Keratinocyte (primary cell): Measurements from ENCODE around the gene SSX2IP. TPM values are rescaled to one million over a fixed set of nuclear protein-coding genes. Genes with fewer than 3 reads are reported as not detected.

Source experiments
- DNase-seq: peaks from one replicate; pipeline ENCODE4 v3.0.0-alpha.2; 2011; ENCODE audit warnings: low read depth, missing footprints, low spot score
- FAIRE-seq: peaks from 2 replicates; lab custom pipeline; 2011; peaks lifted over from hg19 to GRCh38; lab: Jason Lieb, UNC
- H2AFZ ChIP-seq: 2 replicates; pipeline ENCODE4 v1.6.0; 2012; ENCODE audit warnings: low read length, control low read depth, inconsistent platforms; ENCODE audit not compliant: control insufficient read depth
- H3K27ac ChIP-seq: 2 replicates; pipeline ENCODE4 v1.5.1; 2011; ENCODE audit warnings: low read length; ENCODE audit not compliant: control insufficient read depth, insufficient read depth
- H3K27me3 ChIP-seq: 3 replicates; pipeline ENCODE4 v1.6.0; 2011; ENCODE audit warnings: low read length; ENCODE audit not compliant: control insufficient read depth, insufficient read depth; ENCODE audit errors: extremely low read depth
- H3K36me3 ChIP-seq, 2 experiments: 2 replicates in 1 of 2; 3 replicates in 1 of 2; pipeline ENCODE4 v1.5.1; 2011; ENCODE audit warnings: low read length in 2 of 2, mild to moderate bottlenecking in 1 of 2; ENCODE audit not compliant: control insufficient read depth in 2 of 2, insufficient read depth in 2 of 2; ENCODE audit errors: extremely low read depth in 1 of 2
- H3K4me1 ChIP-seq: 3 replicates; pipeline ENCODE4 v1.5.1; 2011; ENCODE audit warnings: low read length; ENCODE audit not compliant: control insufficient read depth, insufficient read depth; ENCODE audit errors: extremely low read depth
- H3K4me2 ChIP-seq: 3 replicates; pipeline ENCODE4 v1.6.0; 2011; ENCODE audit warnings: low read depth, low read length; ENCODE audit not compliant: control insufficient read depth, insufficient read depth; ENCODE audit errors: extremely low read depth
- H3K4me3 ChIP-seq, 3 experiments: fragments of 200-600 bp in 1 of 3; sonication (generic) in 1 of 3; 2 replicates in 2 of 3; 3 replicates in 1 of 3; pipeline ENCODE4 v1.5.1; 2011 to 2016; ENCODE audit warnings: low read length in 3 of 3, mild to moderate bottlenecking in 3 of 3, control low read depth in 2 of 3, inconsistent platforms in 1 of 3, low read depth in 1 of 3, mixed read lengths in 1 of 3, mixed run types in 1 of 3, moderate library complexity in 1 of 3; ENCODE audit not compliant: control insufficient read depth in 2 of 3, insufficient read depth in 2 of 3; ENCODE audit errors: extremely low read depth in 1 of 3
- H3K79me2 ChIP-seq: 2 replicates; pipeline ENCODE4 v1.6.0; 2012; ENCODE audit warnings: low read length; ENCODE audit not compliant: control insufficient read depth, insufficient read depth
- H3K9ac ChIP-seq: 3 replicates; pipeline ENCODE4 v1.6.0; 2011; ENCODE audit warnings: low read length; ENCODE audit not compliant: control insufficient read depth, insufficient read depth; ENCODE audit errors: extremely low read depth
- H3K9me1 ChIP-seq: 3 replicates; pipeline ENCODE4 v1.6.0; 2011; ENCODE audit warnings: low read length; ENCODE audit not compliant: control insufficient read depth, insufficient read depth; ENCODE audit errors: extremely low read depth
- H3K9me3 ChIP-seq: 2 replicates; pipeline ENCODE4 v1.5.1; 2012; ENCODE audit warnings: low read depth, low read length; ENCODE audit not compliant: control insufficient read depth
- H4K20me1 ChIP-seq: 3 replicates; pipeline ENCODE4 v1.6.0; 2011; ENCODE audit warnings: low read length; ENCODE audit not compliant: control insufficient read depth, insufficient read depth; ENCODE audit errors: extremely low read depth
- EZH2 ChIP-seq: IDR thresholded peaks from one replicate; pipeline ENCODE4 v1.6.1; 2012; ENCODE audit warnings: inconsistent platforms, mild to moderate bottlenecking, low read length, moderate library complexity
- dilution Hi-C: fragments of 300-500 bp; cut with MboI; formaldehyde crosslinking; loops from one replicate; pipeline ENCODE4 v1.7.0; 2020; ENCODE audit warnings: low sequenced_read_pairs; ENCODE audit not compliant: extremely low pct_ligation_motif_present
- polyA plus RNA-seq, 5 experiments: library from polyadenylated mRNA; depleted of rRNA in 3 of 5; stranded (reverse) in 3 of 5; stranded (forward) in 1 of 5; unstranded in 1 of 5; fragments of >200 nt; gene quantifications; 1 replicate in 1 of 5; 2 replicates in 3 of 5; 3 replicates in 1 of 5; pipeline versions ENCODE4 v1.2.1 to v1.2.3, GENCODE V29; 2011 to 2012; ENCODE audit warnings: missing spikeins in 2 of 5, low read depth in 1 of 5, low replicate concordance in 1 of 5
- TF ChIP-seq, protein P1 (sequence below), 3 experiments: IDR thresholded peaks in 1 of 3; conservative IDR thresholded peaks in 1 of 3; optimal IDR thresholded peaks in 1 of 3; 2 replicates in 2 of 3; 3 replicates in 1 of 3; pipeline versions ENCODE3 to v1.5.1; 2011; ENCODE audit warnings: low read length in 3 of 3, mild to moderate bottlenecking in 3 of 3, moderate library complexity in 2 of 3, control low read depth in 1 of 3, inconsistent platforms in 1 of 3; ENCODE audit not compliant: insufficient read depth in 2 of 3; ENCODE audit errors: extremely low read depth in 1 of 3

The SSX2IP gene
- polyA plus RNA-seq, 1 donor (not counting 4 experiments of a cell fraction or from before 2014, with no cell fraction given) = 13.0 TPM

DNA sequence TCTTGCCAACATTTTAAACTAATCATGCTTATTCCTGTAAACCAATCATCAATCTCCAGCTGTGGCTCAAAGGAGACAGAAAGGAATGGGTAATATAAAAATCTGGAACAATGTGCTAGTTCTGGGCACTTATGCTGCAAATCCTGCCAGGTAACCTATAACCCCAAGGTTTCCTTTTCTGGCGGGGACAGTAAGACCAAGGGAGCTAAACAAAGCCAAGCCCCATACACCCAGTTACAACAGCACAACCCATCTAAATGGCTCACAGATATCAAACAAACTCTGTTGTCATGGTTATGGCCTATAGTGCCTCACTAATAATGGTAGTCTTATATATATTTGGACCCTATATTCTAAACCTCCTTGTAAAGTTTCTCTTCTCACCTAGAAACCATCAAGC is 79.2 kb downstream of the SSX2IP start:
- Histone ChIP-seq H3K9me3 (no peaks in the 10 kb centered on the region), H3K27ac (no peak overlapping the region), H3K9me1 (no peaks in the 10 kb centered on the region), H3K36me3 (no peaks in the 10 kb centered on the region), H3K79me2 (no peaks in the 10 kb centered on the region), H4K20me1 (no peaks in the 10 kb centered on the region), H3K4me1 (no peaks in the 10 kb centered on the region), H2AFZ (no peak overlapping the region), H3K4me2 (no peak overlapping the region), H3K27me3 (no peaks in the 10 kb centered on the region), H3K4me3 (no peak overlapping the region), H3K9ac (no peak overlapping the region)
- no peak for TF ChIP-seq EZH2
- TF ChIP-seq, protein P1, sequence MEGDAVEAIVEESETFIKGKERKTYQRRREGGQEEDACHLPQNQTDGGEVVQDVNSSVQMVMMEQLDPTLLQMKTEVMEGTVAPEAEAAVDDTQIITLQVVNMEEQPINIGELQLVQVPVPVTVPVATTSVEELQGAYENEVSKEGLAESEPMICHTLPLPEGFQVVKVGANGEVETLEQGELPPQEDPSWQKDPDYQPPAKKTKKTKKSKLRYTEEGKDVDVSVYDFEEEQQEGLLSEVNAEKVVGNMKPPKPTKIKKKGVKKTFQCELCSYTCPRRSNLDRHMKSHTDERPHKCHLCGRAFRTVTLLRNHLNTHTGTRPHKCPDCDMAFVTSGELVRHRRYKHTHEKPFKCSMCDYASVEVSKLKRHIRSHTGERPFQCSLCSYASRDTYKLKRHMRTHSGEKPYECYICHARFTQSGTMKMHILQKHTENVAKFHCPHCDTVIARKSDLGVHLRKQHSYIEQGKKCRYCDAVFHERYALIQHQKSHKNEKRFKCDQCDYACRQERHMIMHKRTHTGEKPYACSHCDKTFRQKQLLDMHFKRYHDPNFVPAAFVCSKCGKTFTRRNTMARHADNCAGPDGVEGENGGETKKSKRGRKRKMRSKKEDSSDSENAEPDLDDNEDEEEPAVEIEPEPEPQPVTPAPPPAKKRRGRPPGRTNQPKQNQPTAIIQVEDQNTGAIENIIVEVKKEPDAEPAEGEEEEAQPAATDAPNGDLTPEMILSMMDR (optimal IDR thresholded peaks at IDR 0.05 in 1 of 3, IDR thresholded peaks at IDR 0.05 in 1 of 3, conservative IDR thresholded peaks at IDR 0.05 in 1 of 3; ENCODE audit: extremely low read depth in 1 of 3, insufficient read depth in 2 of 3, low read length in 3 of 3) = no peak
- dilution Hi-C loops = no loop called here
- DNase-seq = no peak
- no peak for FAIRE-seq

- FAIRE-seq (no peak), DNase-seq (no peak)
- dilution Hi-C loops = no loop called here
- no peaks in the 10 kb centered on the region for H3K9me3 ChIP-seq
- no peaks in the 10 kb centered on the region for H3K36me3 ChIP-seq
- H3K27me3 ChIP-seq = no peaks in the 10 kb centered on the region
- TF ChIP-seq EZH2 = no peak
- TF ChIP-seq, protein P1 (optimal IDR thresholded peaks at IDR 0.05 in 1 of 3, IDR thresholded peaks at IDR 0.05 in 1 of 3, conservative IDR thresholded peaks at IDR 0.05 in 1 of 3; ENCODE audit: extremely low read depth in 1 of 3, insufficient read depth in 2 of 3, low read length in 3 of 3) = no peak
- no peaks in the 10 kb centered on the region for H4K20me1 ChIP-seq
- H3K4me2 ChIP-seq = no peak overlapping the region
- H2AFZ ChIP-seq = no peak overlapping the region
- H3K9me1 ChIP-seq = no peaks in the 10 kb centered on the region
- peaks cover 17% of the 10 kb centered on the region for H3K4me1 ChIP-seq
- H3K4me3 ChIP-seq = no peak overlapping the region
- no peak overlapping the region for H3K9ac ChIP-seq
- H3K79me2 ChIP-seq = no peaks in the 10 kb centered on the region
- no peak overlapping the region for H3K27ac ChIP-seq
Observed at GRCh38 chr1:84606977-84607376, 83.3 kb downstream of the SSX2IP start.
